ENCODE measurements around the gene NPC1. TPM values are rescaled to one million over a fixed set of nuclear protein-coding genes. Genes with fewer than 3 reads are reported as not detected.
A peak's percentile ranks its signal among the peaks of the same experiment; 100 is the strongest.

NPC1 gene
- total RNA-seq, 3 donors from 2014 or later, result 39.5 to 100 (median 81.3) TPM

GRCh38 chr18:23532848-23533247 lies 53.5 kb downstream of the NPC1 start:
- peaks cover 12% of the 10 kb centered on the region for H3K36me3 ChIP-seq
- no peak for DNase-seq (ENCODE audit: low spot score in 2 of 2)
- no peaks in the 10 kb centered on the region for H3K27me3 ChIP-seq
- H3K4me1 ChIP-seq, result no peaks in the 10 kb centered on the region
- no peaks in the 10 kb centered on the region for H3K9me3 ChIP-seq
- intact Hi-C loops (cut with DNase I; ENCODE audit: low total_unique reads), result no loop called here
- H3K27ac ChIP-seq, result no peak overlapping the region
- TF ChIP-seq, protein P1, sequence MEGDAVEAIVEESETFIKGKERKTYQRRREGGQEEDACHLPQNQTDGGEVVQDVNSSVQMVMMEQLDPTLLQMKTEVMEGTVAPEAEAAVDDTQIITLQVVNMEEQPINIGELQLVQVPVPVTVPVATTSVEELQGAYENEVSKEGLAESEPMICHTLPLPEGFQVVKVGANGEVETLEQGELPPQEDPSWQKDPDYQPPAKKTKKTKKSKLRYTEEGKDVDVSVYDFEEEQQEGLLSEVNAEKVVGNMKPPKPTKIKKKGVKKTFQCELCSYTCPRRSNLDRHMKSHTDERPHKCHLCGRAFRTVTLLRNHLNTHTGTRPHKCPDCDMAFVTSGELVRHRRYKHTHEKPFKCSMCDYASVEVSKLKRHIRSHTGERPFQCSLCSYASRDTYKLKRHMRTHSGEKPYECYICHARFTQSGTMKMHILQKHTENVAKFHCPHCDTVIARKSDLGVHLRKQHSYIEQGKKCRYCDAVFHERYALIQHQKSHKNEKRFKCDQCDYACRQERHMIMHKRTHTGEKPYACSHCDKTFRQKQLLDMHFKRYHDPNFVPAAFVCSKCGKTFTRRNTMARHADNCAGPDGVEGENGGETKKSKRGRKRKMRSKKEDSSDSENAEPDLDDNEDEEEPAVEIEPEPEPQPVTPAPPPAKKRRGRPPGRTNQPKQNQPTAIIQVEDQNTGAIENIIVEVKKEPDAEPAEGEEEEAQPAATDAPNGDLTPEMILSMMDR (IDR thresholded peaks at IDR 0.05), result no peak
- no peak for TF ChIP-seq POLR2A (IDR thresholded peaks at IDR 0.05)
- H3K4me3 ChIP-seq, result no peak overlapping the region

DNA sequence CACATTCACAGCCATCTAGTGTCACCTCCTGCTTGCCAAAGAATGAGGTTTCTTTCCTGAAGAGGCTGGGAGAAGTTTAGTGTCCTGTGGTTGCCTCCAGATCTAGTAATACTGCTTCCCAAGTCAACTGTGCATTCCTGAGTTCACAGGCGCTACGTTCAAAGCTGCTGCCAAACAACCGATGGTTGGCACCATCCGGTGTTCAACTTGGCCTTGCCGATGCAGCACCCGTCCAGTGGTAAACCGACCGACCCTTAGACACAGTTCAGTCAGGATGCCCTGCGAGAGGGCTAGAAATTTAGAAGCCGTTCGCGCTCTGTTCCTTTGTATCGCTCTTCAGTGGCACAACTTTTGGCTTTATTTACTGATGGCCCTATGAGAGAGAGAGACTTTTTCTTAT lies 54.4 kb downstream of the NPC1 start:
- Histone ChIP-seq H3K27ac (no peak overlapping the region), H3K27me3 (no peaks in the 10 kb centered on the region), H3K4me3 (no peak overlapping the region), H3K4me1 (no peaks in the 10 kb centered on the region), H3K9me3 (no peaks in the 10 kb centered on the region), H3K36me3 (peaks cover 5% of the 10 kb centered on the region)
- DNase-seq (ENCODE audit: low spot score in 2 of 2), result no peak
- intact Hi-C loops (cut with DNase I; ENCODE audit: low total_unique reads), result no loop called here
- TF ChIP-seq, protein P1 (IDR thresholded peaks at IDR 0.05), result no peak
- TF ChIP-seq POLR2A (IDR thresholded peaks at IDR 0.05) (no peak), POLR2AphosphoS5 (IDR thresholded peaks at IDR 0.05) (no peak)

DNA sequence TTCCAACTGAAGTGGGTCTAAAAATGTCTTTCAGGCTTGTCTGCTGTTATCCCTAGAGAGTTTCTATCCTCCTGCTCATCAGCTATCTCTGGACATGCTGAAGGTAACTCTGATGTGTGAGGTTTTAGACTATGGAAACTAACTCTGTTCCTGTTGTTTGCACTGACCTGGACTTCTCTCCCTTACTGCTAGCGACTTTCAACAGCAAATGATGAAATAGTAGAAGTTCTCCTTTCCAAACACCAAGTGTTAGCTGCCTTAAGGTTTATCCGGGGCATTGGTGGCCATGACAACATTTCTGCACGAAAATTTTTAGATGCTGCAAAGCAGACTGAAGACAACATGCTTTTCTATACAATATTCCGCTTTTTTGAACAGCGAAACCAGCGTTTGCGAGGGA lies 56.1 kb downstream of the NPC1 start:
- Histone ChIP-seq H3K27me3 (no peaks in the 10 kb centered on the region), H3K4me3 (no peak overlapping the region), H3K4me1 (no peaks in the 10 kb centered on the region), H3K36me3 (peaks cover 5% of the 10 kb centered on the region), H3K9me3 (no peaks in the 10 kb centered on the region), H3K27ac (no peak overlapping the region)
- intact Hi-C loops (cut with DNase I; ENCODE audit: low total_unique reads), result no loop called here
- DNase-seq (ENCODE audit: low spot score in 2 of 2), result no peak
- TF ChIP-seq POLR2AphosphoS5 (IDR thresholded peaks at IDR 0.05), result no peak
- TF ChIP-seq, protein P1 (IDR thresholded peaks at IDR 0.05), result no peak
- no peak for TF ChIP-seq POLR2A (IDR thresholded peaks at IDR 0.05)

- H3K27me3 ChIP-seq, result no peaks in the 10 kb centered on the region
- TF ChIP-seq POLR2A (IDR thresholded peaks at IDR 0.05) (no peak), POLR2AphosphoS5 (IDR thresholded peaks at IDR 0.05) (no peak)
- TF ChIP-seq, protein P1 (IDR thresholded peaks at IDR 0.05), result no peak
- no peaks in the 10 kb centered on the region for H3K9me3 ChIP-seq
- DNase-seq (ENCODE audit: low spot score in 2 of 2), result no peak
- no peak overlapping the region for H3K4me3 ChIP-seq
- no peak overlapping the region for H3K27ac ChIP-seq
- H3K4me1 ChIP-seq, result no peaks in the 10 kb centered on the region
- intact Hi-C loops (cut with DNase I; ENCODE audit: low total_unique reads), result no loop called here
- peaks cover 5% of the 10 kb centered on the region for H3K36me3 ChIP-seq
Observed at GRCh38 chr18:23529604-23530003, 56.7 kb downstream of the NPC1 start.

- TF ChIP-seq POLR2A (IDR thresholded peaks at IDR 0.05), result no peak
- TF ChIP-seq POLR2AphosphoS5 (IDR thresholded peaks at IDR 0.05), result no peak
- TF ChIP-seq, protein P1 (IDR thresholded peaks at IDR 0.05), result no peak
- peak overlapping the region in 1 of 2 donors; percentile 54 for H3K27ac ChIP-seq
Observed at GRCh38 chr18:23528580-23529472, 57.5 kb downstream of the NPC1 start.

More at GRCh38 chr18:23528580-23529472, 57.5 kb downstream of the NPC1 start:
- intact Hi-C loops (cut with DNase I; ENCODE audit: low total_unique reads), result no loop called here
- H3K9me3 ChIP-seq, result no peaks in the 10 kb centered on the region
- H3K36me3 ChIP-seq, result peaks cover 5% of the 10 kb centered on the region
- no peak for DNase-seq (ENCODE audit: low spot score in 2 of 2)
- no peaks in the 10 kb centered on the region for H3K4me1 ChIP-seq
- no peak overlapping the region for H3K4me3 ChIP-seq
- H3K27me3 ChIP-seq, result no peaks in the 10 kb centered on the region
